HG03439 (cell line): ENCODE measurements around the gene ACKR3.

Experiments used
- ATAC-seq: cut with Tn5 transposase; IDR thresholded peaks from one replicate; pipeline ENCODE4 v1.9.1; 2021; ENCODE audit warnings: mild to moderate bottlenecking, moderate library complexity; ENCODE audit not compliant: unreplicated experiment

ACKR3 gene

GRCh38 chr2:236569573-236569973 is at the start of gene ACKR3:
ACKR3 (plus strand) TSS chr2:236569825; CDS start chr2:236580466, 10,641 bp downstream.
- peak; percentile 81 for ATAC-seq

GRCh38 chr2:236521556-236521955 is 48.1 kb upstream of the ACKR3 start:
- no peak for ATAC-seq

- ATAC-seq = no peak
These were observed 46.4 kb upstream of the ACKR3 start for GRCh38 chr2:236523249-236523648.

- no peak for ATAC-seq
These were observed 44.1 kb upstream of the ACKR3 start for GRCh38 chr2:236525411-236525997.

DNA sequence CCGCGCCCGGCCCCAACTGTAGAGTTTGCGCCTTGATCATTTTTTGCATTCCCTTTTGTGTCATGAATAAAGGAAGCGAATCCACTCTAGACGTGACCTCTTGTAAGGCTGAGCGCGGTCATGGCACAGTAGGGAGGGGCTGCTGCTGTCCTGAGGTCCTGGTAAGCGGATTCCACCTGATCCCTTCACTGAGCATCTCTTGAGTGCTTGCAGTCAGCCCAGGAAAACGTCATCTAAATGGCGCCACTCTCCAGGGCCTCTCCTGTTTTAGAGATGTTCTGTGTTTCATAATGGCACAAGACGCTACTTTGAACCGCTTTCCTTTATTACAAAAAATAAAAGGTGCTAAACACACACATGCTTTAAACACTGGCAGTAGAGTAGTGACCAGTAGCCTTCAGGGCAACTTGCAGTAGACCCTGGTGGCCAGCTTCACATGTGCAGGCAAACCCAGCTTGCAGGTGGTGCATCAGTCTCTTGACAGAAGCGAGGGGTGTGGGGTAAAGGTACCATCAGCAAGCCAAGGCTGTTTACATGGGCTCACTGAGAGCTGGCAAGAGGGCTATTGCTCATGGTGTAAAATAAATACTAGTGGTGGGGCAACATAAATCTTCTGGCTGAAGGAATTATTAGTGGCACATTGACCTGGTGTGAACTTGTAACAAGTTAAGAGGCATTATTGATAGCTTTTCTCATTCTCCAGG is 43.0 kb upstream of the ACKR3 start:
- ATAC-seq = no peak

GRCh38 chr2:236527159-236527630 is 42.4 kb upstream of the ACKR3 start:
- ATAC-seq = no peak

DNA sequence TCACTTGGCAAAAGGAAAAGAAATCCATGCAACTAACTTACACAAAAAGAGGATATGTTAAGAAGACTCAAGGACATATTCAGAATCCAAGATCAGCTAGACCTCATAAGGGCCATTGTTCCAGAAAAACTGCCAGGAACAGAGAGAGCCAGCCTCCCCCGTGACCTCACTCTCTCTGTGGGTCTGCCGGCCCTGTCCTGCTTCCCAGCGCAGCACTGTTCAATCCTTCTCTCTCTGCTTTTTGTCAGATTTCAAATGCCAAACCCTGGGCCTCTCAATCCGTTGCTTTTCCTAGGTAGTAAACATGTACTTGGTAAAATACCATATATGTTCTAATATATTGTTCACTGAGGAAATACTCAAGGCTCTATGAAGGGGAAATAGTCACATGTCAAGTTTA is 40.0 kb upstream of the ACKR3 start:
- ATAC-seq = no peak

GRCh38 chr2:236530512-236530911 is 39.1 kb upstream of the ACKR3 start:
- no peak for ATAC-seq

GRCh38 chr2:236531195-236531594 is 38.4 kb upstream of the ACKR3 start:
- no peak for ATAC-seq

DNA sequence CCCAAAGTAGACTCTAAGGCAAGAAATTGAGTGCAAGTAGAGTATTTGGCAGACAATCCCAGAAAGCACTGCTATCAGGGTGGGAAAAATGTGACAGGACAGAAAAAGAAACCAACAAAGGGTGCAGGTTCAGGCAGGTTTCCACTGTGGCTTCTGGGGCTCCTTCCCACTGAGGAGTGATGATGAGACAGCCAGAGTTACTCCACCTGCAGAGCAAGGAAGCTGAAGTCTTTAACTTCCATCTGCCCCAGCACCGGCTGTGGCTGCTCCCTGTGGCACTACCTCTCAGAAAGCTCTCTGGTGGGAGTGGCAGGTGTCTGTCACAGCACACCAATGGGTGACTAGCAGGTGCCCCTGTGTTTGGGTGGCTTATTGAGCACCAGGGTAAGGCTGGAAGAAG is 37.6 kb upstream of the ACKR3 start:
- ATAC-seq = no peak

DNA sequence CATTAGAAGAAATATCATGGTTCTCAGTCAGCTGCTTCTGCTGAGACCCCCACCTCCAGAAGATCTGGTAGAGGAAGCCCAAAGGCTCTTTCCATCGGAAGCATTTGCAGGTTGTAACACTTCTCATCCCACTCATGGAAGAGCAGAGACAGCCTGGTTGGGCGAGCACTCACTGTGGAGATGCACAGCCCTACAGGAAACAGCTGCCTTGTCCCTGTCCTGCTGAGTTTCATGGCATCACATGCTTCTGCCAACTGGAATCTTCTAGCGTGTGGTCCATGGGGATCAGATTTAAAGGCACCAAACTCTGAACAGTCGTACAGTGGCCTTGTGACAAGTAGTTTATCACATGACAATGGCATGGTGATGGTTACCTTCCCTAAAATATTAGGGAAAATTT is 36.3 kb upstream of the ACKR3 start:
- ATAC-seq = no peak

DNA sequence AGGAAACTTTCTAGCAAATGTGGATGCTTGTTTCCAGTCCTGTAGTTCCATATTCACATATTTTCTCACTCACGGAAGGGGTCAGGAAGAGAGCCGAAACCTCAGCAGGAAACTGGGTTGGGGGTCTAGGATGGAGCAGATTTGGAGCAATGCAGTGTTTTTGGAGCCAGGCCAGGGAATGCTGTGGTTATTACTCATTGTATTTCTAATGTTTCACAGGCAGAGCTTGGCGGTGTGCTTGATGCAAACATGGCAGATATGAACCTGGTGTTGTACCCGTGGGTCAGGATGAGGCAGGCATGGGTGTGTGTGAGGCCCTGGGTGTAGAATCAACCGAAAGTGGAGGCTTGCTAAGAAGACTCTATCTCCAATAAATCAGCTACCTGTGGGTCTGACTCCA is 34.6 kb upstream of the ACKR3 start:
- no peak for ATAC-seq

GRCh38 chr2:236536727-236537398 is 32.8 kb upstream of the ACKR3 start:
- ATAC-seq = peak; percentile 61

DNA sequence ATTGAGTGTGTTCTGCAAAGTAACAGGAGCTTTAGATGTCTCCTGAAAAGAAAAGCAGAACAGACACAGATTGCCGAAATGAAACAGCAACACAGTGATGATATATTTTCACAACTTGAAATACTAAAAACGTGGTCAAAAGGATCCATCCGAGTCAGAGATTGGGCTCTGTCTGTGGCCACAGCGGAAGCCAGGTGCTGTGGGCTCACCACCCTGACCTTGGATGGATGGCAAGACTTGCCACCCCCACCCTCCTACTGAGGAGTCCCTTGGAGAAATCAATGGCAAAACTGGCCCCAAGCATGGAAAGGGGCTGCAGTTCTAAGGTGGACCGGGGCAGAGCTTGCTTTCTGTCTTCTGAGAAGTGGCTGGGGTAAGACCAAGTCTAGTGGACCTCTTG is 31.4 kb upstream of the ACKR3 start:
- no peak for ATAC-seq

DNA sequence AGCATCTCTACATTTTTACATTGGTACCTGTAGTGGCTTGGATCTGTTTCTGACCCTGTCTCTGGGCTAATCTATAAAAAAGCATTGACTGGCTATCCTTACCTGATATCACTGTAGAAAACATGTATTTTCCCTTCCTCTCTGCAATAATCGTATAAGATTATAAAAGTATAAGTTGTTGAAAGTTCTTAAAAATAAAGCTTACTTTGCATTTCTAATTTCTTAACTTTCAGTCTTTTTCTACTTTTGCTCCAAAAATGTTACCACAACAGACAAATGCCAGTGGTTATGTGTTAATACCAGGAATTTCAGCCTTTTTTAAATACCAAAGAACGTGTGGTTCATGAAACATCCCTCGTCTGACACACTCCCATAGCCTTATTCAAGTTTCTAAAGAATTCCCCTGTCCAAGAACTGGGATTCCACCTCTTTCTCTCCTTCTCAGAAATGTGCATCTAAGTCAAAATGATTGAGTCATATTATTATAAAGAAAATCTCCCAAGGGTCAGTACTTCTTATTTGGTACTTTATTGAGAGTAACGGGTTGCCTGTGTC is 28.5 kb upstream of the ACKR3 start:
- ATAC-seq = no peak

DNA sequence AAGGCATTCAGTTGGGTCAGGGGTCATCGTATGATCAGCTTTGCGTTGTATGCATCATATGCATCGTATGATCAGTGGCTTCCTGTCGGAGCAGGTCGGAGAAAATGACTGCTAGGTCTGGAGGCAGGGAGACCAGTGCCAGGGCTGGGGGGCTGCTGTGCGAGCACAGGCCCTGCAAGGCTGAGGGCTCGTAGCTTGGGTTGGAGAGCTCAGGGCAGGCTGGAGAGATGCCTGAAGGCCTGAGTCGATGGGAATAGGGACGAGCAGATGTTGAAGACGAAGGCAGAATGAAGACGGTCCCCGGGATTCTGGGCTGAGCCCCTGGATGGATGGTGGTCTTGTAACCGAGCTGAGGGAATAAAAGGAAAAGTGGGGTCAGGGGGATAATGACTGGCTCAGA is 25.3 kb upstream of the ACKR3 start:
- ATAC-seq = no peak

- ATAC-seq = peak; percentile 47
These were observed 24.4 kb upstream of the ACKR3 start for GRCh38 chr2:236545248-236545658.

DNA sequence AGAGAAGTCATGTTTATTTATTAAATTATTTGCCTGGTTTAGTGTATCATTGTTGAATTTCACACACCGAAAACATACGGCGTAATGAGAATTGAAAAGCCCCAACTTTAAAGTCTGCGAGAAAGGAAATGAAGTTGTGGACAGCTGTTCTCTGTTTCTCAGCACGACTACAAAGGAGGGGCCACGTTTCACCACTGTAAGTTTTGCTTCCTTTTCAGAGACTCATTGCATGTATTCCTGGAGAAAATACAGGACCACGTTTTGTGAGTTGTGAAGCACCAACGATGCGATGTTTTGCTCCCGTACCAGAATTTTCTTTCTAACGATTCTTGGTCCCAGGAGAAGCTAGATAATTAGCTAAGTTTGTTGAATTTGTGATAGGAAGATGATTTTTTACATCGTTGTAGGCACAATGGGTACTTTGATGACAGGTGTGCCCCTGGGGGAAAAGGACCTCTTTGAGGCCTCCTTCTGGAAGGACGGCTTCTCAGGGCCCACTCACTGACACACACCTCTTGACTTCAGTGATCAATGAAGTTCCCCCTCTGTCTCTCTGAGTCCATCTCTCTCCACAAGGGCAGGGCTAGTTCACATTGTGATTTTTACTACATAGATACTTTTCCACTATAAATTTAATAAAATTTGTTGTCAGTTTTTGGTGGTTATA is 23.7 kb upstream of the ACKR3 start:
- peak; percentile 45 for ATAC-seq

GRCh38 chr2:236546561-236547002 is 23.0 kb upstream of the ACKR3 start:
- no peak for ATAC-seq

- ATAC-seq = no peak
These were observed 21.9 kb upstream of the ACKR3 start for GRCh38 chr2:236547725-236548124.
